ENCODE data around the gene PYGL. TPM values are rescaled to one million over a fixed set of nuclear protein-coding genes. Genes with fewer than 3 reads are reported as not detected.
"Not testable (repeated sequence)": the region's sequence is repeated elsewhere in the genome, so short reads cannot be mapped to it uniquely, and the experiment has no call there.

Gene PYGL
- total RNA-seq, 2 donors from 2014 or later: 15.4 to 23.6 TPM

DNA sequence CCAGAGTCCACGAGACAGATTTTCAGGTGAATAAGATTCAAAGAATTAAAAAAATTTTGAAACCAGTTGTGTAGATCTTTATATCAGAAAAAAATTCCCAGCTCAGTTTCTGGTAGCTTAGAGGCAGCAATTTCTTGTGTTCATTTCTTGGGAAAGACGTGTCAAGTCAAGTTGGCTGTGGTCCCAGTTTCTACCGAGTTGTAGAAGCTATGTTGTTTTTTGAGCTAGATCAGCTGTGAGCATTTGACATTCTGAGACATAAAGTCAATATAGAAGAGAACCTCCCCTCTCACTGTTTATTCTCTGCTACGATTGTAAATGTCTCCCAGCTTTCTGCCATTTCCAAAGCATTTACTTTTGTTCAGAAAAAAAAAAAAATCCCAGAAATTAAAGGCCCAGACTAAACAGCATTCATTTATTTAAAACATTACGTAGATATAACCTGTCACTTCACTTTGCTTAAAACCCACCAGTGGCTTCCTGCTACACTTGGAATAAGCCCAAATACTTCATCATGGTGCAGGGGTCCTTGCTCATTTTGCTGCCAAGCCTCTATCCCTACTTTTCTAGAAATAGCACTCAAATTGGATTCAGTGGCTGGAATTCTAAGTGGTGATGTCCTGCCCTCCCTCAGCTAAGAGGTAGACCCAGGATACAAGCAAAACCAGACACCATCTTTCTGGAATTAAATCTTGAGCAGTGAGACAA lies 20.6 kb upstream of the PYGL start:
- DNase-seq (ENCODE audit: low spot score): peak; percentile 67
- peak; percentile 13 for TF ChIP-seq POLR2AphosphoS5 (IDR thresholded peaks at IDR 0.05)
- TF ChIP-seq, protein P1, sequence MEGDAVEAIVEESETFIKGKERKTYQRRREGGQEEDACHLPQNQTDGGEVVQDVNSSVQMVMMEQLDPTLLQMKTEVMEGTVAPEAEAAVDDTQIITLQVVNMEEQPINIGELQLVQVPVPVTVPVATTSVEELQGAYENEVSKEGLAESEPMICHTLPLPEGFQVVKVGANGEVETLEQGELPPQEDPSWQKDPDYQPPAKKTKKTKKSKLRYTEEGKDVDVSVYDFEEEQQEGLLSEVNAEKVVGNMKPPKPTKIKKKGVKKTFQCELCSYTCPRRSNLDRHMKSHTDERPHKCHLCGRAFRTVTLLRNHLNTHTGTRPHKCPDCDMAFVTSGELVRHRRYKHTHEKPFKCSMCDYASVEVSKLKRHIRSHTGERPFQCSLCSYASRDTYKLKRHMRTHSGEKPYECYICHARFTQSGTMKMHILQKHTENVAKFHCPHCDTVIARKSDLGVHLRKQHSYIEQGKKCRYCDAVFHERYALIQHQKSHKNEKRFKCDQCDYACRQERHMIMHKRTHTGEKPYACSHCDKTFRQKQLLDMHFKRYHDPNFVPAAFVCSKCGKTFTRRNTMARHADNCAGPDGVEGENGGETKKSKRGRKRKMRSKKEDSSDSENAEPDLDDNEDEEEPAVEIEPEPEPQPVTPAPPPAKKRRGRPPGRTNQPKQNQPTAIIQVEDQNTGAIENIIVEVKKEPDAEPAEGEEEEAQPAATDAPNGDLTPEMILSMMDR (IDR thresholded peaks at IDR 0.05): no peak
- intact Hi-C loops (cut with DNase I): loop anchor here (10.0 kb wide), 1 partner anchor 130 kb away; the partner anchor contains the start of gene TRIM9
- H3K4me1 ChIP-seq (replicated peaks): no peaks in the 10 kb centered on the region
- H3K27ac ChIP-seq: no peak overlapping the region
- no peaks in the 10 kb centered on the region for H3K9me3 ChIP-seq
- no peaks in the 10 kb centered on the region for H3K27me3 ChIP-seq (replicated peaks; ENCODE audit: insufficient read depth)
- no peak overlapping the region for H3K4me3 ChIP-seq
- 15% methylated on average over 5 of the region's 5 CpGs for WGBS
- no peaks in the 10 kb centered on the region for H3K36me3 ChIP-seq

DNA sequence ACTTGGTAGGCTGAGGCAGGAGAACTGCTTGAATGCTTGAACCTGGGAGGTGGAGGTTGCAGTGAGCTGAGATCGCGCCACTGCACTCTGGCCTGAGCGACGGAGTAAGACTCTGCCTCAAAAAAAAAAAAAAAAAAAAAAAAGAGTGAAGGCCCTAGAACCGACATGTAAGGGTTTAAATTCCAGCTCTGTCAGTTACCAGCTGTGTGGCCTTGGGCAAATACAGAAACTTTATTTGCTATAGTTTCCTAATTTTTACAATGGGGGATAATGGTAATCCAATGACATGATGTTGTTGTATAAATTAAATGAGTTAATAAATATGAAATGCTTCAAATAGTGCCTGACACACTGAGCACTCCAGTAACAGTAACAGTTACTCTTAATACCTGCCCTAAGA lies 19.6 kb upstream of the PYGL start:
- intact Hi-C loops (cut with DNase I): loop anchor here (10.0 kb wide), 1 partner anchor 131 kb away; the partner anchor contains the start of gene TRIM9
- no peak for TF ChIP-seq POLR2A (IDR thresholded peaks at IDR 0.05)
- TF ChIP-seq, protein P1 (IDR thresholded peaks at IDR 0.05): no peak
- no peak for TF ChIP-seq POLR2AphosphoS5 (IDR thresholded peaks at IDR 0.05)
- no peaks in the 10 kb centered on the region for H3K4me1 ChIP-seq (replicated peaks)
- H3K27me3 ChIP-seq (replicated peaks; ENCODE audit: insufficient read depth): no peaks in the 10 kb centered on the region
- no peaks in the 10 kb centered on the region for H3K9me3 ChIP-seq
- WGBS: 90% methylated on average over 5 of the region's 5 CpGs
- no peak for DNase-seq (ENCODE audit: low spot score)
- no peak overlapping the region for H3K4me3 ChIP-seq
- no peak overlapping the region for H3K27ac ChIP-seq
- no peaks in the 10 kb centered on the region for H3K36me3 ChIP-seq

DNA sequence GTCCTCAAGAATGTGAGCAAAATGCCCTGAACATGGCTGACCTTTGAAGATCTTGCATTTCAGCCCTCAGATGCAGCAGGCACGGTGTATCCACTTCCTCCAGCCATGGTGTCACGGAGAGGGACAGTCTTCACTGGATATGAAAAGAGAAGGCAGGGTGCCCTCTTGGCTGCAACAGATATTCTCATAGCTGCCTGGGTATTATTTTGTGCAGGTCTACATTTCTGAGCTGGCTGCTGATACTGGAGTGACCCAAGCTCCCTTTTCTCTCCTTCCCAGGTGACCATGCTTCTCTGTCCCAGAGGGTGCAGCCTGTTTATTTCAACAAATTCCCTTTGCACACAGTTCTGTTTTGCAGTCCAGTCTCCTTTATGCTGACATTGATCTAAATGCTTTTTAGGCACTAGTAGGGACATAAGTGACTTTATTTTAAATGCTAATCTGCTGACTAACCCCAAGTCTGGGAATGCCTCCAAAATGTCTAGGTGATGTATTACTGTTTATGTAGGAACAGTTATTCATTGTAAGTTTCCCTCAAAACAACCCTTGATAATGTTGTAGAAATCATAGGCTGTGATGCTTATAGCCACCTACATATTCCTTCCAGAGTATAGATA lies 17.4 kb upstream of the PYGL start:
- Histone ChIP-seq H3K27me3 (replicated peaks; ENCODE audit: insufficient read depth) (no peaks in the 10 kb centered on the region), H3K27ac (no peak overlapping the region), H3K36me3 (no peaks in the 10 kb centered on the region), H3K4me1 (replicated peaks) (no peaks in the 10 kb centered on the region), H3K4me3 (no peak overlapping the region), H3K9me3 (no peaks in the 10 kb centered on the region)
- 15% methylated on average over 2 of the region's 2 CpGs for WGBS
- TF ChIP-seq POLR2AphosphoS5 (IDR thresholded peaks at IDR 0.05) (peak; percentile 37), POLR2A (IDR thresholded peaks at IDR 0.05) (no peak)
- peak; percentile 44 for DNase-seq (ENCODE audit: low spot score)
- intact Hi-C loops (cut with DNase I): loop anchor here (10.0 kb wide), 1 partner anchor 133 kb away; the partner anchor contains the start of gene TRIM9

DNA sequence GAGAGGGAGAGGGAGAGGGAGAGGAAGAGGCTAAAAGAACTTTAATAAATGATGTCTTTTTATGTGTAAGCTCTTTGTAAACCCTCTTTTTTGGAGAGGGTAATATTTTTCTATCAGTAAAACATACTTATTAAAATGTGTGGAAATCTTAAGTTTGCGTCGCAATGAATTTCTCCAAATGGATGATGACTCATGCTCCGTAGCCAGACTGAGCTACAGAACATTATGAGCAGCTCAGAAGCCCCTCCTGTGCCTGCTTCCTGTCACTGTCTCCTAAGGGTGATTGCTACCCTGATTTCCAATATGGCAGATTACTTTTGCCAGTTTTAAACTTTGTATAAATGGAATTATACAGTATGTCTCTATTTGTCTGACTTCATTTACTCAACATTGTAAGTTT lies 13.0 kb upstream of the PYGL start:
- intact Hi-C loops (cut with DNase I): loop anchor here (10.0 kb wide), 1 partner anchor 828 kb away; no protein-coding TSS in a partner anchor

DNA sequence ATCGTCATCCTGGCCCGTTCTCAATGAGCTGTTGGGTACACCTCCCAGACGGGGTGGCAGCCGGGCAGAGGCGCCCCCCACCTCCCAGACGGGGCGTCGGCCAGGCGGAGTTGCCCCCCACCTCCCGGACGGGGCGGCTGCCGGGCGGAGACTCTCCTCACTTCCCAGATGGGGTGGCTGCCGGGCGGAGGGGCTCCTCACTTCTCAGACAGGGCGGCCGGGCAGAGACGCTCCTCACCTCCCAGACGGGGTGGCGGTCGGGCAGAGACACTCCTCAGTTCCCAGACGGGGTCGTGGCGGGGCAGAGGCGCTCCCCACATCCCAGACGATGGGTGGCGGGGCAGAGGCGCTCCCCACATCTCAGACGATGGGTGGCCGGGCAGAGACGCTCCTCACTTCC lies 12.1 kb upstream of the PYGL start:
- intact Hi-C loops (cut with DNase I): loop anchor here (10.0 kb wide), 1 partner anchor 828 kb away; no protein-coding TSS in a partner anchor
- not testable (repeated sequence) for H3K27ac ChIP-seq; DNase-seq (ENCODE audit: low spot score); H3K4me3 ChIP-seq; H3K36me3 ChIP-seq; H3K27me3 ChIP-seq (replicated peaks; ENCODE audit: insufficient read depth); H3K9me3 ChIP-seq; H3K4me1 ChIP-seq (replicated peaks)
- WGBS: 92% methylated on average over 32 of the region's 32 CpGs

More for the DNA sequence above, 13.0 kb upstream of the PYGL start:
- Histone ChIP-seq H3K9me3 (no peaks in the 10 kb centered on the region), H3K27me3 (replicated peaks; ENCODE audit: insufficient read depth) (no peaks in the 10 kb centered on the region), H3K4me3 (no peak overlapping the region), H3K36me3 (no peaks in the 10 kb centered on the region), H3K4me1 (replicated peaks) (no peaks in the 10 kb centered on the region), H3K27ac (no peak overlapping the region)
- DNase-seq (ENCODE audit: low spot score): no peak
- 54% methylated on average over 3 of the region's 3 CpGs for WGBS
- TF ChIP-seq, protein P1 (IDR thresholded peaks at IDR 0.05): no peak
- TF ChIP-seq POLR2A (IDR thresholded peaks at IDR 0.05) (no peak), POLR2AphosphoS5 (IDR thresholded peaks at IDR 0.05) (no peak)
